GM21367 (cell line): ENCODE data around the gene USP7.
"Not testable (repeated sequence)": the region's sequence is repeated elsewhere in the genome, so short reads cannot be mapped to it uniquely, and the experiment has no call there.

Experiments
- ATAC-seq: cut with Tn5 transposase; IDR thresholded peaks from one replicate; pipeline ENCODE4 v1.9.1; 2021; ENCODE audit not compliant: unreplicated experiment

Gene USP7

DNA sequence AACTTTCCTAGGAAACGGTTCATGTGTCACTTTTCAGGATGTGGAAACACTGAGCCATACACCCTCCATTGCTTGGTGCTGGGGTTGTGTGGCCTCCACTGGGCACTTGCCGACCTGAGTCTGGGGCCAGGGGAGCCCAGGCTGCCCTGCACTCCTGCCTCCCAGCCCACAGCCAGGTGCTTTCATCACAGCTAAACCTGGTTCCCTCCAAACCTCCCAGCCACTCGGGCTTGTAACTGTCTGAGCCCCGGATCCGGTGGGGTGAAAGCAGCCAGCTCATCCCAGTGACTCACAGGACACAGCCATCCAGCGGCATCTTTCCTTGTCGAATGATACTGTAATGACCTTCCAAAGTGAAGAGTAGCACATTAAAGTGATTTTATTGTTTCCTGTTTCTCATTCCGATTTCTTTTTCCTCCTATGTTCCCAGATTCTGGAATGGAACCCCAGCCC, 114.7 kb downstream of the USP7 start:
- ATAC-seq, result no peak

DNA sequence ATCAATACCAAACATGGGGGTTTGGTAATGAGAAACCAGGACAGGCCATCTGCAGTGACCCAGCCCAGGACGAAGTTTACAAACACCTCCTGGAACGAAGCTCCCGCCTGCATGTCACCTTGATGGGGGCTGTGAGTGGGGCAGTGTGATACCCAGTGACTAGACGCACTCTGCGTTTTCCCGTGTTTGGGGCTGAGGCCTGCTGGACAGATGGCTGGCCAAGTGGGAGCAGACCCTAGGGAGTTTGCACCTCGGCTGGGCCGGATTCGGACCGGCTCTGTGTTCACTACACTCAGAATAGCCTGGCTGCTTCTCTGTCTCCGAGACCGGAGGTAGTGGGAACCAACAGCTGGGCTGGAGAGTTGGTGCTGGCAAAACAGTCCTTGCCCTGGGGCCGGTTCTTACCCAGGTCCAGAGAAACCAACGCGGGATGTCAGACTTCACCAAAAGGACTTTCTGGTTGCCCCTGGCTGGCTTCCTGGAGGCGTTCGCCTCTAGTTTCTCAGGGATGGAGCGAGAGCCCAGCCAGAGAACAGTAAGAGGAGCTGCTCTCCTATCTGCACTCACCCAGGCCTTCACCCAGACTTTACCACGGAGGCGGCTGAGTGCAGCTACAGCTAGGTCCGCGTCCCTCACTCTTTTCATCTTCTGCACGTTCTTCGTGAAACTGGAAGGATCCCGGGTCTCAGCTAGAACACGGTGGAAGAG, 115.3 kb downstream of the USP7 start:
- no peak for ATAC-seq

DNA sequence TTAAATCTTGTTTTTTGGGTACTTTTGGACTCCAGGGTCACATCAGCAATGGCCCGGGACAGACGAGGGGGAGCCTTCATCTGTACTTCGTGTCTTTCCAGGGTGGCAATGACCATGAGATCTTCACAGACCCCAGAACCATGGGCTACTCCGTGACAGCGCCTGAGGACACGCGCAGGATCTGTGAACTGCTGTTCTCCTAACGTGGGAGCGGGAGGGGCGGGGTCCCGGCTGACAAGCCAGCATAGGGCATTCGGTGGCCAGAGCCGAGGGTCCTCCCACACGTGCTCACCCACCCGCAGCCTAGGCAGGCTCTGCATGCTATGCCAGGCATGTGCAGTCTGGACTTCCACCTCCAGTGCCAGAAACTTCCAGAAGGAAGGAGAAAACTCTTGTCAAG, 116.1 kb downstream of the USP7 start:
- no peak for ATAC-seq

DNA sequence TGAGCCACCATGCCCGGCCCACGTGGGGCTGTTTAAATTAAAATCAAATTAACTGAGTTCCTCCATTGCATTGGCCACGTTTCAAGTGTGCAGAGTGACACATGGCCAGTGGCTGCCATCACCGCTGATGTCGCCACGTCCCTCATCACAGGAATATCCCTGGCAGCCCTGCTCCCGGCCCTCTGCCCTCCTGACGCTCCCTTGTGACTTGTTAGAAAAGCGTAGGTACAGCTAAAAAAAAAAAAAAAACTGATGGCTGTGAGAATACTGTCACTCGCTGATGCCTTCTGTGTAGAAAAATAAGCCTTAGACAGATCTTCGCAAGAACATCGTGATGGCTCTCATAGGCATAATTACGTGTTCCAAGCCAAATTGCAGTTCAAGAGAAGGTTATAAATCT, 116.6 kb downstream of the USP7 start:
- ATAC-seq, result no peak

DNA sequence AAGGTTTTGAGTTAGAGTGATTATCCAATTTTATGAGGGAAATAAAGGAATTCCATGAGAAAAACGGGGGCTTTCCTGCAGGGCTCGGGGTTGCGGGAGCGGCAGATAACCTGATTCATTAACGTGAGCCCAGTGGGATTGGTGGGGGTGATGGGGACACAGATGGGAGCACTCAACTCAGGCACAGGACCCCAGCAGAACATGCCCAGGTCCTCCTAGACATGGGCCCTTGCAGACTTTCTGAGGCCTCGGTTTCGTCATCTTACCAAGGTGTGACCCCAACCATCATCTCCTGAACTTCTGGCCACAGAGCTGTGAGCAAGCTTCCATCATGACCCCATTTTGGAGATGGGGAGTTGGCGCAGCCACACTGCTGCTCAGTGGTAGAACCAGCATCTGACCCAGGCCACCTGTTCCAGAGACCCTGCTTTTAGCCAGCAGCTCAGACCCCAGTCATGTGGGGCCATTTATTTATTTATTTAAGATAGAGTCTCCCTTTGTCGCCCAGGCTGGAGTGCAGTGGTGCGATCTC, 117.2 kb downstream of the USP7 start:
- ATAC-seq, result no peak

DNA sequence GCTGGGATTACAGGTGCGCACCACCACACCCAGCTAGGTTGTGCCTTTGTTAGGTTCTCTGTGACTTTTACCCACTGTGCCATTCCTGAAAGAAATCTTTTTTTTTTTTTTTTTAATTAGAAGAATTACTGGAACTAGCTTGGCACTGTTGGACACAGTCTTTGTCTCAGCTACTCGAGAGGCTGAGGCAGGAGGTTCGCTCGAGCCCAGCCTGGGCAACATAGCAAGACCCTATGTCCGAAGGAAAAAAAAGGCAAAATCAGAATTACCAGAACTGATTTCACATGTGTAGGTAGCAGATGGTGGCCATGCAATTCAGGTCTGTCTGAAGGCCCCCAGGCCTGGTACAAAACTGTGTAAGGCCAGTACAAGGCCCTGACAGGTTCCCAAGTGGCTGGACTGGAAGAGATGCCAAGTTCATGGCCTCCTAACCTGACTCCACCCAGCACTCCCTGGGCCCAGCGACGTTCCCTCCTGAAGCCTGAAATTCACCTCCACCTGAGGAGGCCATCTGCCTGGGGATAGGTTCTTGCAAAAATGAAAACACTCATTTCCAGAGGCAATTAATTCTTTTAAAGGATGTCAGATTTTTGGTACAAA, 117.9 kb downstream of the USP7 start:
- no peak for ATAC-seq

DNA sequence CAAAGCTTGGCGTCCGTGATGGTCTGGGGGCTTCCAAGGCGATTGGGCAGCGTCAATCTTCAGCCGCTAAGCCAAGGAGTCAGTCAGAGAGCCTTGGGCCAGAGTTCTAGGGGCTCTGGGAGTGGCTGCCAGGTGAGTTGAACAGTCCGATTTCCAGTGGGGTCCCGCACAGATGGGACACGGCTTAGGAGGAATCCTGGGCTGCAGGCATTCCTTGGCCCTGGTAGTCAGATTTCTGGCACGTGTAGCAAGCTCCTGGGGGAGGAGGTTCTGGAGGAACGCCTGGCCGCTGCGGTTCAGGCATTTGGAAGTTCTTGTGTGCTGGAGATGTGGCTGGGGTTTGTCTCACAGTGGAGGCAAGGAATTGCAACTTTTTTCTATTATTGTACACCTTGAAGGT, 120.4 kb downstream of the USP7 start:
- ATAC-seq, result not testable (repeated sequence)
